Kidney glomerular epithelial cell (primary cell): Measurements from ENCODE around the gene RBM8A.

Experiments
- DNase-seq: peaks from one replicate; lab custom pipeline; 2025; lab: John Stamatoyannopoulos, UW

RBM8A gene

DNA sequence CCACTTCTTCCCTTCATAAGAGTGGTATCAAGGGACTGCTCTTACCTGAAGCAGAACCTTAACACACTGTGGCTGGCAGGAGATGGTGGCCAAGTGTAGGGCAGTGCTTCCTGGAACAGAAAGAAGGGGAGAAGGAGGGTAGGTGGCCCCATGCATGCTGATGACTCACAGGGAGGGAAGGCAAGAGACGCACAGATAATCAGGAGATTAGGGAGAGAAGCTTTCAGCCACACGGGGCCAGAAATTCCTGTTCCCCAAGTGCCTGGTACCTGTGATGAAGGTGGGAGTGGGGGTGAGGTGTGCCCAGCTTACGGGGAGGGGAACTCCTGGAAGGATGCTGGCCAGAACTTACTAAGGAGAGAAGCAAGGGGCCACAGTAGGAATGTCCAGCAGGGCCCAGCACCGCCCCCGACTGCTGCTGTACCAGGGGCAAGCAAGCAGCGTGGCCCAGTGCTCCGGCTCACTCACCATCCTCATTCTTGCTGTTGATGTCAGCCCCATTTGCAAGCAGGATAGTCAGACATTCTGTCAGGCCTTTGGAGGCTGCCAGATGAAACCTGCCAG lies 49.3 kb downstream of the RBM8A start:
- no peak for DNase-seq

DNA sequence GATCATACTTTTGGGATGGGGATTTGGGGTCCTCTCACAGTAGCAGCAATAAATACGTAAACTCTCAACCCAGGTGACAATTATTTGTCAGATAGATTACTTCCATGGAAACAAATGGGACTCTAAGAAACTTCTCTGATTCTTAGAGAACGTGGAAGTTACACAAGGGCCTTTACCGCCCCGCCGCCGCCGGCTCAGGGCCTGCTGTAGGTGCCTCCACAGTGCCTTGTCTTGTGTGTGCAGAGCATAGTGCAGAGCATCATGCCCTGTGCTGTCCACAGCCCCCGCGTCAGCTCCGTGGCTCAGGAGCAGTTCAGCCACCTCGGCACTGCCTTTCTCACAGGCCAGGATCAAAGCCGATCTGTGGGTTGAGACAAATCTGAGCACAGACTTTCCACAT lies 52.6 kb downstream of the RBM8A start:
- no peak for DNase-seq

DNA sequence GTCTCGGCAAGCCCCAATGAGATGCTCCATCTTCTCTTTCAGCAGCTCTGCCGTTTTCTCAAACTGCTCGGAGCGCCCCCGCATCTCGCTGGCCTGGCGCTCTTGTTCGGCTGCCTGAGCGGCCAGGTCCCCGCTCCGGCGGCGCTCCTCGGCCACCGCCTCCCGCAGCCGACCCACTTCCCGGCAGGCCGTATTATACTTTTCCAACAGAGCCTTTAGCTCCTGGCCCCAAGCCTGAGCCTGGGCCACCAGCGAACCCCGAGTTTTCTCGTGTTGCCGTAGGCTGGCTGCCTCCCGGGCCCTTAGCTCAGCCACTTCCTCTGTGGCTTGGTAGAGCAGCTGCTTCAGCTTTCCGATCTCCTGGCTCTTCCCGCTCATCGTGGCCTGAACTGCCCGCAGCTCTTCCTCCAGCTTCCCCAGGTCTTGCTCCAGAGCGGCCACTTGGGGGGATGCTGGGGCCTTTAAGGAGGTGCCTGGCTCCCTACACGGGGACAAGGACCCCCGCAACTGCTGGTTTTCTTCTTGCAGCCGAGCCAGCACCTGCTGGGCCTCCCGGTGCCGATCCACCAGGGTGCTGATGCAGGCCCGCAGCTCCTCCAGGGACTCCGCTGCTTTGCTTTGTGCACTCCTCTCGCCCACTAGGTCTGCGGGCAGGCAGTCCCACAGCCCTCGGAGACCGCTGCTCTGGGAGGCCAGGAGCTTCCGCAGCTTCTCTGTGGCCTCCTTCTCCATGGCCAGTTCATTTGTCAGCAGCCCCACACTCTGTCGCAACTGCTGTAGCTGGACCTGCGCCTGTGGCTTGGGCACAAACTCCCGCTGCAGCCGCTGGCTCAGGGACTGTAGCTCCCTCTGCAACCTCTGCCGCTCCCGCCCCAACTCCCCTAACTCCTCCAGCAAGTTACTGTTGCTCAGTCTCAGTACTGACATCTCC lies 55.0 kb downstream of the RBM8A start:
- no peak for DNase-seq
